Natural killer cell (primary cell): Measurements from ENCODE around the gene ODF2. TPM values are rescaled to one million over a fixed set of nuclear protein-coding genes. Genes with fewer than 3 reads are reported as not detected.
A peak's percentile ranks its signal among the peaks of the same experiment; 100 is the strongest.
"Not testable (repeated sequence)": the region's sequence is repeated elsewhere in the genome, so short reads cannot be mapped to it uniquely, and the experiment has no call there.

Source experiments
- ATAC-seq, 3 donors: fragments of 150-1000 bp in 2 of 3; fragments of 200-7000 bp in 1 of 3; cut with Tn5 transposase; 1 replicate in 1 of 3; 2 replicates in 2 of 3; pipeline ENCODE4 v1.10.0; 2021; ENCODE audit warnings: mild to moderate bottlenecking in 2 of 3, moderate library complexity in 2 of 3
- DNase-seq, 2 donors: peaks; one replicate each; pipeline versions ENCODE4 v3.0.0 to v3.0.0-alpha.2; 2013 to 2021; ENCODE audit warnings: mixed read lengths in 1 of 2
- H3K27ac ChIP-seq: one replicate; pipeline ENCODE4 v1.5.1; 2013; ENCODE audit warnings: mild to moderate bottlenecking, low read length
- H3K27me3 ChIP-seq: one replicate; pipeline ENCODE4 v1.6.1; 2013; ENCODE audit warnings: low read length; ENCODE audit not compliant: control insufficient read depth, insufficient read depth
- H3K36me3 ChIP-seq: one replicate; pipeline ENCODE4 v1.6.1; 2013; ENCODE audit warnings: low read length; ENCODE audit not compliant: control insufficient read depth, insufficient read depth
- H3K4me1 ChIP-seq: one replicate; pipeline ENCODE4 v1.6.1; 2013; ENCODE audit warnings: low read length; ENCODE audit not compliant: control insufficient read depth, insufficient read depth
- H3K4me3 ChIP-seq: one replicate; pipeline ENCODE4 v1.5.1; 2013; ENCODE audit warnings: low read length
- H3K9me3 ChIP-seq: one replicate; pipeline ENCODE4 v1.6.1; 2013; ENCODE audit warnings: low read length; ENCODE audit not compliant: control insufficient read depth, insufficient read depth
- H3K27ac Mint-ChIP-seq, 2 donors: one replicate each; pipeline ENCODE4 v1.8.0; 2022; ENCODE audit warnings: mild to moderate bottlenecking in 2 of 2, mixed read lengths in 2 of 2, moderate library complexity in 1 of 2
- H3K27me3 Mint-ChIP-seq, 2 donors: one replicate each; pipeline ENCODE4 v1.8.0; 2022; ENCODE audit warnings: low read depth in 2 of 2, mixed read lengths in 2 of 2
- H3K36me3 Mint-ChIP-seq: one replicate; pipeline ENCODE4 v1.8.0; 2022; ENCODE audit warnings: mixed read lengths
- H3K4me1 Mint-ChIP-seq, 2 donors: one replicate each; pipeline ENCODE4 v1.8.0; 2022; ENCODE audit warnings: mixed read lengths in 2 of 2
- H3K4me3 Mint-ChIP-seq: one replicate; pipeline ENCODE4 v1.8.0; 2022; ENCODE audit warnings: mild to moderate bottlenecking, moderate library complexity, mixed read lengths
- H3K9me3 Mint-ChIP-seq, 2 donors: one replicate each; pipeline ENCODE4 v1.8.0; 2022; ENCODE audit warnings: mixed read lengths in 2 of 2
- WGBS: methylation state at CpG from one replicate; pipeline ENCODE4 v1.1.7; 2013; ENCODE audit warnings: missing lambda C conversion rate; ENCODE audit not compliant: insufficient coverage; 5-methylcytosine and 5-hydroxymethylcytosine counted together
- intact Hi-C: fragments of 100-400 bp; cut with micrococcal nuclease; formaldehyde crosslinking; loops from one replicate; pipeline ENCODE4 v1.14.2; 2022
- total RNA-seq, 4 donors: library from RNA; stranded (reverse); fragments of 120-200 nt in 1 of 4; gene quantifications; one replicate each; pipeline versions ENCODE4 v1.2.3 to v1.2.4, GENCODE V29; 2013 to 2022
- TF ChIP-seq, protein P1 (sequence below): fragments of 200-600 bp; IDR thresholded peaks from one replicate; pipeline ENCODE4 v1.8.0; 2022; ENCODE audit warnings: antibody characterized with exemption

The ODF2 gene
- total RNA-seq, 3 donors from 2014 or later (not counting 1 experiment from before 2014, with no cell fraction given), result 36.4 to 44.4 (median 37.5) TPM

DNA sequence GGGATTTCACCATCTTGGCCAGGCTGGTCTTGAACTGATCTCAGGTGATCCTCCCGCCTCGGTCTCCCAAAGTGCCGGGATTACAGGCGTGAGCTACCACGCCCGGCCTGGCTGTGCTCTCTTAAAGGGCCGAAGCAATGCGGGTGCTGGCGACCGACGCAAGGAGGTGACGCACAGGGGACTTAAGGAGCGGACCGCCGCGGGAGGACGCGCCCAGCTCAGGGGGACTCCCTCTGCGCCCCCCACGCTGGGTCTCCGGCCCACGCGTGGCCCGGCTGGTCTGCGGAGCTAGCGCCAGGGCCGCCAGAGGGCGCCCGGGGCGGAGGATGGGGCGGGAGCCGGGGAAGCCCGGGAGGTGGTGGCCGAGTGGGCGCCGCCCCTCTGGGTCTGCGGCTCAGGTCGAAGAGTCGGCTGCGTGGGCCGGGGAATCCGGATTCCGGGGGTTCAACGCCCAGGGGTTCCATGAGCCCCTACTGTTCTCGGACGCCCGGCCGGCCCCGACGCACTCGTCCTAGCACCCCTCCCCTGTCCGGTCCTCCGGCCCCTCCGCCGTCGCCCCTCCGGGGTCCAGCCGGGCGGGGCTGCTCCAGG, 35.7 kb upstream of the ODF2 start:
- H3K4me3 ChIP-seq, result peak overlapping the region; percentile 69
- TF ChIP-seq, protein P1, sequence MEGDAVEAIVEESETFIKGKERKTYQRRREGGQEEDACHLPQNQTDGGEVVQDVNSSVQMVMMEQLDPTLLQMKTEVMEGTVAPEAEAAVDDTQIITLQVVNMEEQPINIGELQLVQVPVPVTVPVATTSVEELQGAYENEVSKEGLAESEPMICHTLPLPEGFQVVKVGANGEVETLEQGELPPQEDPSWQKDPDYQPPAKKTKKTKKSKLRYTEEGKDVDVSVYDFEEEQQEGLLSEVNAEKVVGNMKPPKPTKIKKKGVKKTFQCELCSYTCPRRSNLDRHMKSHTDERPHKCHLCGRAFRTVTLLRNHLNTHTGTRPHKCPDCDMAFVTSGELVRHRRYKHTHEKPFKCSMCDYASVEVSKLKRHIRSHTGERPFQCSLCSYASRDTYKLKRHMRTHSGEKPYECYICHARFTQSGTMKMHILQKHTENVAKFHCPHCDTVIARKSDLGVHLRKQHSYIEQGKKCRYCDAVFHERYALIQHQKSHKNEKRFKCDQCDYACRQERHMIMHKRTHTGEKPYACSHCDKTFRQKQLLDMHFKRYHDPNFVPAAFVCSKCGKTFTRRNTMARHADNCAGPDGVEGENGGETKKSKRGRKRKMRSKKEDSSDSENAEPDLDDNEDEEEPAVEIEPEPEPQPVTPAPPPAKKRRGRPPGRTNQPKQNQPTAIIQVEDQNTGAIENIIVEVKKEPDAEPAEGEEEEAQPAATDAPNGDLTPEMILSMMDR, result peak; percentile 89
- DNase-seq (peak; percentile 69 to 81), ATAC-seq (peak; percentile 87 to 91 (median 90))
- Mint-ChIP-seq H3K9me3 (no peaks in the 10 kb centered on the region), H3K36me3 (no peaks in the 10 kb centered on the region), H3K27me3 (peaks cover 8 to 11% of the 10 kb centered on the region in 2 donors), H3K27ac (peak overlapping the region in 1 of 2 donors; percentile 82), H3K4me3 (peak overlapping the region; percentile 79), H3K4me1 (peaks cover 0 to 41% of the 10 kb centered on the region in 2 donors)
- intact Hi-C loops, result no loop called here
- peaks cover 12% of the 10 kb centered on the region for H3K27me3 ChIP-seq
- H3K9me3 ChIP-seq, result no peaks in the 10 kb centered on the region
- H3K4me1 ChIP-seq, result peaks cover 26% of the 10 kb centered on the region
- no peaks in the 10 kb centered on the region for H3K36me3 ChIP-seq
- no peak overlapping the region for H3K27ac ChIP-seq
- under 1% methylated on average over 59 of the region's 59 CpGs for WGBS

DNA sequence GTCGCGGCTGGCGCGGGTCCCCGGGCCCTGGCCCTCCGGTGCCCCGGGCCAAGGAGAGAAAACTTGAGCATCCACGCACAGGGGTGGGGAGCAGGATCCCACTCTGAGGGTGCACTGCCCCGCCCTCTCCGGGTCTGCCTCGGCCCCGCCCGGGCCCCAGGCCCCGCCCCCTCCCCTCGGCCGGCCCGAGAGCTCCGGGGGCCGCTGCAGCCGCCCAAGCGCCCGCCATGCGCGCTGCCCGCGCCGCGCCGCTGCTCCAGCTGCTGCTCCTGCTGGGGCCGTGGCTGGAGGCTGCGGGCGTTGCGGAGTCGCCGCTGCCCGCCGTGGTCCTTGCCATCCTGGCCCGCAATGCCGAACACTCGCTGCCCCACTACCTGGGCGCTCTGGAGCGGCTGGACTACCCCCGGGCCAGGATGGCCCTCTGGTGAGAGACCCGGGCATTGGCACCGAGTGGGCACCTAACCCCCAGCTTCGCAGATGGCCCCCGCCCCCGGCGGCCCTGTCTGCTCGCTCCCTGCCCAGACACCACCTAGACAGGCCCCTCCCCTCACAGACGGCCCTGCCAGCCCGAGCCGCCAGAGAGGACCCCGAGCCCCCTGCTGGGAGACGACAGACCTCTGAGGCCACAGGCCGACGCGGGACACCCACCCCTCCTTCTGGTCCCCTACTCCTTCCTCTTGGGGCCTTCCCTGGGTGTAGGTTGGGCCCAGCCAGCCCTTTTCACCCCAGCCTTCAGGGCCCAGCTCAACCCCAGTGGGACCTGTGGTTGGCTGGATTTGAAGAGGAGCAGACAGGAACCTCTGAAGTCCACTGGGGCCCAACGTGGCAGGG, 34.9 kb upstream of the ODF2 start, which contains the start of gene CERCAM:
Gene CERCAM, plus strand, starts transcription at position 207 of the 831 bp plus-strand sequence. Its CDS starts 21 bp downstream, at position 228.
- DNase-seq (peak; percentile 49 to 64), ATAC-seq (peak; percentile 76 to 90 (median 79))
- Mint-ChIP-seq H3K9me3 (no peaks in the 10 kb centered on the region), H3K4me1 (peaks cover 0 to 40% of the 10 kb centered on the region in 2 donors), H3K27me3 (peaks cover under 1 to 6% of the 10 kb centered on the region in 2 donors), H3K4me3 (peak within 1 kb of the TSS; percentile 81), H3K36me3 (no peaks in the 10 kb centered on the region), H3K27ac (peak within 1 kb of the TSS in 1 of 2 donors; percentile 82)
- TF ChIP-seq, protein P1, result no peak
- Histone ChIP-seq H3K27ac (no peak within 1 kb of the TSS), H3K4me3 (peak within 1 kb of the TSS; percentile 69), H3K36me3 (no peaks in the 10 kb centered on the region), H3K27me3 (peaks cover 12% of the 10 kb centered on the region), H3K4me1 (peaks cover 26% of the 10 kb centered on the region), H3K9me3 (no peaks in the 10 kb centered on the region)
- WGBS, result under 1% methylated on average over 59 of the region's 59 CpGs
- intact Hi-C loops, result no loop called here

DNA sequence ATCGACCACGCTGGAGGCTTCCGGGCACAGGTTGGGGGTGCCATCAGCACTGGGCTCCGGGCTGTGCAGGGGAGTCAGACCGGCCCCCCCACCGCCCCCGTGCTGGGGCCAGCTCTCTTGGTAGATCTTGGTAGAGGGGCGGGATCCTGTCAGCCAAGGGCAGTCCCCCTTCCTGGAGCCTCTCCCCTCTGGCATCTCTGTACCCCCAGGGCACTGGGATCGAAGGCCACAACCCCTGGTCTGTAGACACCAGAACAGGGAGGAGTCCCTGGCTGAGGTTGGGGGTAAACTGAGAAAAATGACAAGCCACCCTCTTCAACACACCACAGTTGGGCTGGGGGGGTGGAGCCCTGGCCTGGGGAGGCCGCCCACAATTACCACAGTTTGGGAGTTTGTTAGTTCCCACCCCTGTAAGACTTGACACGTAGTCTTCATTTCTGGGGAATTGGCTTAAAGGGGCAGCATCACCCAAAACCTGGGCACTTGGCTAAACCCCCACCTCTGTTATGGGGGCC, 34.3 kb upstream of the ODF2 start:
- Histone ChIP-seq H3K4me3 (peak overlapping the region; percentile 69), H3K36me3 (no peaks in the 10 kb centered on the region), H3K27ac (no peak overlapping the region), H3K27me3 (peaks cover 12% of the 10 kb centered on the region), H3K9me3 (no peaks in the 10 kb centered on the region), H3K4me1 (peaks cover 26% of the 10 kb centered on the region)
- ATAC-seq, result peak in 1 of 3 donors; percentile 6
- Mint-ChIP-seq H3K9me3 (no peaks in the 10 kb centered on the region), H3K27me3 (peaks cover 0 to under 1% of the 10 kb centered on the region in 2 donors), H3K36me3 (no peaks in the 10 kb centered on the region), H3K27ac (peak overlapping the region in 1 of 2 donors; percentile 66), H3K4me1 (peaks cover 0 to 33% of the 10 kb centered on the region in 2 donors), H3K4me3 (peak overlapping the region; percentile 81)
- TF ChIP-seq, protein P1, result no peak
- WGBS, result 19% methylated on average over 9 of the region's 11 CpGs
- peak; percentile 17 to 24 for DNase-seq
- intact Hi-C loops, result no loop called here

DNA sequence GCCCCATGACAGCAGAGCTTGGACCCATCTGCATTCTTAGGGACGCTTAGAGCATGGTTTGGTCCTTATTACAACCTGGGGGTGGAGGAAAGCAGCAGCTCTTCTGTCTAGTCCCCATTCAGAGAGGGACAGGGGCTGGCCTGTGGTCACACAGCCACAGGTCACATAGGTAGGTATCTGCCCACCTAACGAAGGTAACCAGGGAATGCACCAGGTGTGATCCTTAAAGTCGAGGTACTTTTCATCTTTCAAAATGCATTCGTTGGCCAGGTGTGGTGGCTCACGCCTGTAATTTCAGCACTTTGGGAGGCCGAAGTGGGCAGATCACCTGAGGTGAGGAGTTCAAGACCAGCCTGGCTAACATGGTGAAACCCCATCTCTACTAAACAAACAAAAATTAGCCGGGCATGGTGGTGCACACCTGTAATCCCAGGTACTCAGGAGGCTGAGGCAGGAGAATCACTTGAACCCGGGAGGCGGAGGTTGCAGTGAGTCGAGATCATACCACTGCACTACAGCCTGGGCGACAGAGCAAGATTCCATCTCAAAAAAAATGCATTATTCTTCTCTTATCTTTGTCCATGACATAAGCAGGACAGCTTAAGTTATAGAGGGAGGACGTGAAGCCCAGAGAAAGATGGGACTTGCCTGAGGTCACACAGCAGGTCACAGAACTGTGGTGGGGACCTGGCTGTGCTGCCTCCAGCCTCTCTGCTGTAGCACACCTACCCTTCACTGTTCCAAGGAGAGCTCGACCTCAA, 33.6 kb upstream of the ODF2 start:
- H3K36me3 ChIP-seq, H3K4me3 ChIP-seq, DNase-seq, H3K9me3 Mint-ChIP-seq, H3K27me3 Mint-ChIP-seq, H3K9me3 ChIP-seq, H3K27ac ChIP-seq, ATAC-seq, H3K36me3 Mint-ChIP-seq, intact Hi-C loops: not testable (repeated sequence)
- H3K4me1 ChIP-seq, result peaks cover 26% of the 10 kb centered on the region
- H3K27me3 ChIP-seq, result peaks cover 12% of the 10 kb centered on the region
- H3K4me1 Mint-ChIP-seq, result peaks cover 0 to 31% of the 10 kb centered on the region in 2 donors
- peak overlapping the region; percentile 58 for H3K4me3 Mint-ChIP-seq
- WGBS, result 84% methylated on average over 13 of the region's 13 CpGs
- peak overlapping the region; percentile 23 to 66 for H3K27ac Mint-ChIP-seq
